Measurements from ENCODE around the gene LRRC45. TPM values are rescaled to one million over a fixed set of nuclear protein-coding genes. Genes with fewer than 3 reads are reported as not detected.

The LRRC45 gene
- 8.9 to 17.5 TPM (median 12.8 TPM) in 5 replicates for total RNA-seq (2022; extraction: Qiagen RNA extraction)

GRCh38 chr17:82022981-82023446 lies at the start of gene LRRC45:
Gene LRRC45, plus strand, starts transcription at chr17:82023305. Its CDS starts 339 bp downstream, at chr17:82023644.

DNA sequence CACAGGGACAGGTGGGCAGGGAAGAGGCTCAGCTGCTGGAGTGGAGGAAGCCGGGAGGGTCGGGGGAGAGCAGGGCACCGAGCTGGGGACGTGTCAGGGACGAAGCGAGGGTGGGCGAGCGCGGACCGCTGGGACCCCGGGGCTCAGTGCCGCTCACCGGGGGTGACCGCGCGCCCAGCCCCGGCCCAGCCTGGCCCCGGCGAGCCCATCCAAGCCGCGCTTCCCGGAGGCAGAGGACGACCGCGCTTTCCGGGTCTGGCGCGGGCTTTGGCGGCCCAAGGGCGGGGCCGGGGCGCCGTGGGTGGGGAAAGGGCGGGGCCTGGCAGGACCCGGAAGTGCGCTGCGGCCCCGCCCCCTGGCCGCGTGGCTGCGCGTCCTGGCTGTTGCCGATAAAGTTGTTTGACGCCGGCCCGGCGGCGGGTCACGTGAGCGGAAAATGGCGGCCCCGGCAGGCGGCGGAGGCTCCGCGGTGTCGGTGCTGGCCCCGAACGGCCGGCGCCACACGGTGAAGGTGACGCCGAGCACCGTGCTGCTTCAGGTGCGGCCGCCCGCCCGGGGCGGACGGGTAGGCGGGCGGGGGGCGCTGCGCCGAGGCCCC lies 45.8 kb upstream of the LRRC45 start, which contains the start of gene ASPSCR1:
Gene ASPSCR1, plus strand, starts transcription at position 419 of the 598 bp plus-strand sequence. Its CDS starts 18 bp downstream, at position 437.

DNA sequence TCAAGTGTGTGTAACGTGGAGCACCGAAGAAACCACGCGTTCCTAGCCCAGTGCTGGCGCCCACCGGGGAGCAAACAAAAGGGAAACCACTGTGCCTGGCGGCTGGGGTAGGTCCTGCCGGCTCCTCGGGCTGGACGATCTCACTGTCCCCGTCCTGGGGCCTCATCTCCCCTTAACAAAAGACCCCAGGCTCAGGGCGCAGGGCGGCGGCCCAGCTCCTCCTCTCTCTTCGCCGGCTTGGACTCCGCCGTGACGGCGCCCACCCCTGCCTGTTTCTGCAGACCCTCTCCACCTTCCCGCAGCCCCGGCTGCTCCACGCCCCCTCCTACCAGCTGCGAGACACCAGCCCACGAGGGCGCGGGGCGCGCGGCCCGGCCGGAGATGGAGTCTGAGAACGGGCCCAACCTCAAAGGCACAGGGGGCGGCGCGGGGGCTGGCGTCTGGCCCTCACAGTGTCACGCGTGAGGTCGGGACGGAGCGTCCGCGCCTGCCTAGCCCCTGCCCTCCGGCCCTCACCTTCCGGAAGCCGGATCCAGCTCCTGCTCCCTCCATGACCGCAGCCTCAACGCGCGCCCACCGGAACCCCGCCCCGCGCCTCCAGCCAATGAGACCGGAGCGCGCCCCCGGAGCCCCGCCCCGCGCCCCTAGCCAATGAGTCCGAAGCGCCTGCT lies 660 bp upstream of the LRRC45 start, which contains the start of gene CENPX:
Gene CENPX, minus strand, starts transcription at position 569 of the 671 bp plus-strand sequence. Its CDS starts 17 bp downstream, at position 552.

GRCh38 chr17:82031303-82031884 lies 8.3 kb downstream of the LRRC45 start, which contains the start of gene RAC3:
Gene RAC3, plus strand, starts transcription at chr17:82031678. Its CDS starts 84 bp downstream, at chr17:82031762.

DNA sequence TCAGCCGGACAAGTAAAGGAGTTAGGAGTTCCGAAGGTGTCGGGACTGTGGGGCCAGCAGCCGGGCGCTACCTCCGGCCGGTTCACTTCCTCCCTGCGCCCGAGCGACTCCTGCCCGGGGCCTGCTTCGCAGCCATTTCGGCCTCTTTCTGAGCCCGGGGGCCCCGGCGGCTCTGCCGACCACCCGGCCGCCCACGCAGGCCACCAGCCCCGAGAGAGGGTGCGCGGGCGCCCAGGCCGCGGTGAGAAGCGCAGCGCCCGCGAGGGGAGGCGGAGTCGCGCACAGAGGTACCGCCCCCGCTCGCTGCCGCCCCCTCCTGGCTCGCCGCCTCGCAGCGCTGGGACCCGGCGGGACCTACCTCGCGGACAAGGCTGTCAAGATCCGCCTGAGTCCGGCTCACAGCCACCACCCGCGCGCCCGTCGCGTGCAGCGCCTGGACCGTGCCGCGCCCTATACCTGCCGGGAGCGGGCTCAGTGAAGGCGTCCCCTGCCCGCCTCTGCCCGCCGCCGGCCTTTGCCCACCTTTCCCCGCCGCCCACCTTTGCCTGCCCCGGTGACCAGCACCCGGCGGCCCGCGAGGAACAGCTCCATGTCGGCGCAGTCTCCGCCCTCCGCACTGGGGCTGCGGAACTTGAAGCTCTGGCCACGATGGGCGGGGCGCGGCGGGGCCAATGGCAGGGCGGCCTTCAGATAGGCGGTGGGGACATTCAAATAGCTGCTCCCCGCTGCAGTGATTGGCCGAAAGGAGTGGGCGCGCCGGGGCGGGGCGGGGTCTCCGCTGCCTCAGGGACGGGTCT lies 14.2 kb downstream of the LRRC45 start, which contains the start of gene DCXR:
Gene DCXR, minus strand, starts transcription at position 606 of the 797 bp plus-strand sequence. Its CDS starts 15 bp downstream, at position 591.

GRCh38 chr17:82051776-82052637 lies 28.9 kb downstream of the LRRC45 start, which contains the start of the genes GPS1 and RFNG:
Gene GPS1, plus strand, starts transcription at chr17:82051898. Its CDS starts 34 bp downstream, at chr17:82051932.
Gene RFNG, minus strand, starts transcription at chr17:82051811. Its CDS starts 45 bp downstream, at chr17:82051766.

DNA sequence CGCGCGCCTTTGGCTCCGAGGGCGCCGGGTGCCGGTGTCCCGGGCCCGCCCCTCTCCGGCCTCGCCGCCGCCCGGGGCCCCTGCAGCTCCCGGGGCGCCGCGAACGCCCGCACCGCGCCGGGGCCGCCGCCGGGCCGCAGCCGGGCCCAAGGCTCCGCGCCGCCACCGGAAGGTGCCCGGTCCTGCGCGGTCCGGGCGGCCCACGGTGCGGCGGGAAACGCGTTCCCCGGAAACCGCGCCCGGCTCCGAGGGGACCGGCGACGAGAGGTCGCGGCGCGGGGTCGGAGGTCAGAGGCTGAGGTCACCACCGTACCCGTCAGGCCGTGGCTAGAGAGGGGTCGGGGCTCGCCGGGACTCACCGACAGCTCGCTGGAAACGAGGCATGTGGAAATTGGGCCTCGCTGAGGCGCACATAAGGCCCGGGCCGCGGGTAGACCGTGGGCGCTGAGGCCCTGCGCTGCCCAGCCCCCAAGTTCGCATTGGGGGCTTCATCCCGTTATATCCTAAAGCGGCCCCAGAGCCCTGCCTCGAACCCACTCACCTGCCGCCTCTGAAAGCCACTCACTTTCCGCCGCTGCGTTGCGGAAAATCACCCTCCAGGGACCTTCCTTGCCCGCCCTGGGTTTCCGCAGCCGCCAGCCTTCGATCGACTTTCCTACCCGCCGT lies 42.7 kb downstream of the LRRC45 start, which contains the start of gene DUS1L:
Gene DUS1L, minus strand, starts transcription at position 167 of the 666 bp plus-strand sequence. CDS start 745 bp downstream, outside the sequence.

Other genes starting within 250 kb of the LRRC45 start
- 0.14 to 0.55 TPM (median 0.34 TPM) in 5 replicates for gene GCGR, start 219.2 kb upstream of the LRRC45 start, total RNA-seq (2022; extraction: Qiagen RNA extraction)
- 79.5 to 107 TPM (median 101 TPM) in 5 replicates for gene MCRIP1, start 190.0 kb upstream of the LRRC45 start, total RNA-seq (2022; extraction: Qiagen RNA extraction)
- gene PPP1R27, start 188.3 kb upstream of the LRRC45 start, total RNA-seq (2022; extraction: Qiagen RNA extraction): 0.08 to 0.35 TPM (median 0.18 TPM) in 5 replicates
- gene P4HB, start 162.8 kb upstream of the LRRC45 start, total RNA-seq (2022; extraction: Qiagen RNA extraction): 673 to 727 TPM (median 692 TPM) in 5 replicates
- 592 to 701 TPM (median 654 TPM) in 5 replicates for gene ARHGDIA, start 152.0 kb upstream of the LRRC45 start, total RNA-seq (2022; extraction: Qiagen RNA extraction)
- gene ALYREF, start 131.7 kb upstream of the LRRC45 start, total RNA-seq (2022; extraction: Qiagen RNA extraction): 167 to 248 TPM (median 232 TPM) in 5 replicates
- 185 to 310 TPM (median 289 TPM) in 5 replicates for gene ANAPC11, start 131.6 kb upstream of the LRRC45 start, total RNA-seq (2022; extraction: Qiagen RNA extraction)
- gene NPB, start 121.1 kb upstream of the LRRC45 start, total RNA-seq (2022; extraction: Qiagen RNA extraction): 0.33 to 0.67 TPM (median 0.49 TPM) in 5 replicates
- gene PCYT2, start 111.9 kb upstream of the LRRC45 start, total RNA-seq (2022; extraction: Qiagen RNA extraction): 14.1 to 18.1 TPM (median 16.6 TPM) in 5 replicates
- 27.2 to 45.6 TPM (median 41.6 TPM) in 5 replicates for gene SIRT7, start 105.1 kb upstream of the LRRC45 start, total RNA-seq (2022; extraction: Qiagen RNA extraction)
- 23.3 to 32.3 TPM (median 28.5 TPM) in 5 replicates for gene MAFG, start 95.6 kb upstream of the LRRC45 start, total RNA-seq (2022; extraction: Qiagen RNA extraction)
- gene PYCR1, start 86.0 kb upstream of the LRRC45 start, total RNA-seq (2022; extraction: Qiagen RNA extraction): 68.3 to 88.4 TPM (median 85.4 TPM) in 5 replicates
- not detected in 5 replicates for gene MYADML2, start 76.1 kb upstream of the LRRC45 start, total RNA-seq (2022; extraction: Qiagen RNA extraction)
- 0.18 to 0.55 TPM (median 0.34 TPM) in 5 replicates for gene NOTUM, start 62.1 kb upstream of the LRRC45 start, total RNA-seq (2022; extraction: Qiagen RNA extraction)
- gene ASPSCR1, start 45.7 kb upstream of the LRRC45 start, total RNA-seq (2022; extraction: Qiagen RNA extraction): 20.1 to 29.2 TPM (median 26.5 TPM) in 5 replicates
- 135 to 206 TPM (median 183 TPM) in 5 replicates for gene CENPX, start 427 bp upstream of the LRRC45 start, total RNA-seq (2022; extraction: Qiagen RNA extraction)
- gene RAC3, start 8.4 kb downstream of the LRRC45 start, total RNA-seq (2022; extraction: Qiagen RNA extraction): 24.9 to 43.1 TPM (median 39.9 TPM) in 5 replicates
- gene DCXR, start 14.4 kb downstream of the LRRC45 start, total RNA-seq (2022; extraction: Qiagen RNA extraction): 65.2 to 110 TPM (median 102 TPM) in 5 replicates
- gene RFNG, start 28.5 kb downstream of the LRRC45 start, total RNA-seq (2022; extraction: Qiagen RNA extraction): 16.5 to 26.6 TPM (median 25.1 TPM) in 5 replicates
- 108 to 148 TPM (median 138 TPM) in 5 replicates for gene GPS1, start 28.6 kb downstream of the LRRC45 start, total RNA-seq (2022; extraction: Qiagen RNA extraction)
- 73.5 to 153 TPM (median 133 TPM) in 5 replicates for gene DUS1L, start 42.5 kb downstream of the LRRC45 start, total RNA-seq (2022; extraction: Qiagen RNA extraction)
- gene FASN, start 74.9 kb downstream of the LRRC45 start, total RNA-seq (2022; extraction: Qiagen RNA extraction): 112 to 154 TPM (median 145 TPM) in 5 replicates
- gene CCDC57, start 189.5 kb downstream of the LRRC45 start, total RNA-seq (2022; extraction: Qiagen RNA extraction): 15.5 to 29.5 TPM (median 28.3 TPM) in 5 replicates
- gene SLC16A3, start 205.7 kb downstream of the LRRC45 start, total RNA-seq (2022; extraction: Qiagen RNA extraction): 134 to 178 TPM (median 170 TPM) in 5 replicates